H9 (cell line): ENCODE measurements around the gene WDR59. TPM values are rescaled to one million over a fixed set of nuclear protein-coding genes. Genes with fewer than 3 reads are reported as not detected.

Experiments used
- DNase-seq: peaks from one replicate; pipeline ENCODE4 v3.0.0-alpha.2; 2017
- H2AFZ ChIP-seq: one replicate; pipeline ENCODE4 v1.6.1; 2013; ENCODE audit warnings: mild to moderate bottlenecking, low read length, control low read depth, moderate library complexity
- H2AK5ac ChIP-seq: 2 replicates; pipeline ENCODE4 v1.6.1; 2013; ENCODE audit warnings: low read length, control low read depth, mixed read lengths; ENCODE audit not compliant: insufficient read length
- H2BK120ac ChIP-seq: one replicate; pipeline ENCODE4 v1.6.1; 2013; ENCODE audit warnings: low read depth, mild to moderate bottlenecking, low read length, control low read depth, inconsistent platforms; ENCODE audit not compliant: poor library complexity, severe bottlenecking
- H2BK12ac ChIP-seq: 2 replicates; pipeline ENCODE4 v1.6.1; 2013; ENCODE audit warnings: low read length, control low read depth, mixed read lengths, low read depth; ENCODE audit not compliant: insufficient read length
- H2BK15ac ChIP-seq: 2 replicates; pipeline ENCODE4 v1.6.1; 2013; ENCODE audit warnings: low read depth, low read length, control low read depth
- H2BK20ac ChIP-seq: one replicate; pipeline ENCODE4 v1.6.1; 2013; ENCODE audit warnings: low read depth, mild to moderate bottlenecking, low read length, control low read depth, inconsistent platforms; ENCODE audit not compliant: poor library complexity, severe bottlenecking
- H2BK5ac ChIP-seq: 2 replicates; pipeline ENCODE4 v1.6.1; 2013; ENCODE audit warnings: low read length, control low read depth, mixed read lengths; ENCODE audit not compliant: insufficient read length
- H3K14ac ChIP-seq: 2 replicates; pipeline ENCODE4 v1.6.1; 2013; ENCODE audit warnings: low read length, control low read depth; ENCODE audit not compliant: insufficient read depth
- H3K18ac ChIP-seq: 2 replicates; pipeline ENCODE4 v1.6.1; 2013; ENCODE audit warnings: low read depth, mild to moderate bottlenecking, mixed read lengths, low read length, control low read depth; ENCODE audit not compliant: insufficient read length
- H3K23ac ChIP-seq: 2 replicates; pipeline ENCODE4 v1.6.1; 2013; ENCODE audit warnings: low read length, control low read depth, mixed read lengths, low read depth; ENCODE audit not compliant: insufficient read length
- H3K23me2 ChIP-seq: 2 replicates; pipeline ENCODE4 v1.6.1; 2013; ENCODE audit warnings: low read depth, mild to moderate bottlenecking, mixed read lengths, low read length, control low read depth; ENCODE audit not compliant: insufficient read length, poor library complexity, severe bottlenecking
- H3K27ac ChIP-seq: 2 replicates; pipeline ENCODE4 v1.5.1; 2013; ENCODE audit warnings: low read length, control low read depth, mixed read lengths, low read depth; ENCODE audit not compliant: insufficient read length
- H3K27me3 ChIP-seq: 2 replicates; pipeline ENCODE4 v1.6.1; 2013; ENCODE audit warnings: low read length, control low read depth, inconsistent platforms; ENCODE audit not compliant: insufficient read depth
- H3K4ac ChIP-seq: 2 replicates; pipeline ENCODE4 v1.6.1; 2013; ENCODE audit warnings: low read depth, mild to moderate bottlenecking, control low read depth, inconsistent platforms, low read length, moderate library complexity
- H3K4me1 ChIP-seq: 2 replicates; pipeline ENCODE4 v1.6.1; 2013; ENCODE audit warnings: low read length, control low read depth, inconsistent platforms; ENCODE audit not compliant: insufficient read depth
- H3K4me2 ChIP-seq: 2 replicates; pipeline ENCODE4 v1.6.1; 2013; ENCODE audit warnings: low read length, control low read depth, mixed read lengths; ENCODE audit not compliant: insufficient read length, insufficient read depth
- H3K56ac ChIP-seq: 2 replicates; pipeline ENCODE4 v1.6.1; 2013; ENCODE audit warnings: low read depth, mild to moderate bottlenecking, mixed read lengths, low read length, control low read depth; ENCODE audit not compliant: insufficient read length
- H3K79me1 ChIP-seq: 2 replicates; pipeline ENCODE4 v1.6.1; 2013; ENCODE audit warnings: low read depth, mild to moderate bottlenecking, moderate library complexity, low read length, control low read depth, inconsistent platforms; ENCODE audit not compliant: insufficient read depth, poor library complexity, severe bottlenecking
- H3K79me2 ChIP-seq: 2 replicates; pipeline ENCODE4 v1.6.1; 2013; ENCODE audit warnings: low read length, control low read depth, inconsistent platforms; ENCODE audit not compliant: insufficient read depth
- H3K9ac ChIP-seq: 2 replicates; pipeline ENCODE4 v1.6.1; 2013; ENCODE audit warnings: low read length, control low read depth, mixed read lengths; ENCODE audit not compliant: insufficient read length; ENCODE audit errors: extremely low read depth
- H3K9me3 ChIP-seq: one replicate; pipeline ENCODE4 v1.6.1; 2013; ENCODE audit warnings: low read depth, low read length, inconsistent platforms; ENCODE audit not compliant: control insufficient read depth
- H3T11ph ChIP-seq: one replicate; pipeline ENCODE4 v1.6.1; 2013; ENCODE audit warnings: mild to moderate bottlenecking, low read length, control low read depth, inconsistent platforms
- H4K20me1 ChIP-seq: one replicate; pipeline ENCODE4 v1.6.1; 2013; ENCODE audit not compliant: control insufficient read depth, insufficient read length, insufficient read depth
- H4K5ac ChIP-seq: 2 replicates; pipeline ENCODE4 v1.6.1; 2013; ENCODE audit warnings: low read depth, mild to moderate bottlenecking, mixed read lengths, low read length, control low read depth; ENCODE audit not compliant: insufficient read length
- H4K8ac ChIP-seq: replicated peaks from 2 replicates; pipeline ENCODE4 v1.6.1; 2013; ENCODE audit warnings: low read length, control low read depth, mixed read lengths, low read depth; ENCODE audit not compliant: insufficient read length
- H4K91ac ChIP-seq: 2 replicates; pipeline ENCODE4 v1.6.1; 2013; ENCODE audit warnings: low read depth, mild to moderate bottlenecking, moderate library complexity, mixed read lengths, low read length, control low read depth; ENCODE audit not compliant: insufficient read length
- H3K27ac Mint-ChIP-seq, 3 experiments: 2 replicates in 2 of 3; 3 replicates in 1 of 3; pipeline ENCODE4 v1.8.0; 2020 to 2021; ENCODE audit warnings: mixed read lengths in 3 of 3, mild to moderate bottlenecking in 1 of 3, moderate library complexity in 1 of 3
- H3K27me3 Mint-ChIP-seq: 2 replicates; pipeline ENCODE4 v1.8.0; 2021; ENCODE audit warnings: low read depth, mild to moderate bottlenecking, moderate library complexity, mixed read lengths
- H3K36me3 Mint-ChIP-seq, 3 experiments: 2 replicates in 2 of 3; 3 replicates in 1 of 3; pipeline ENCODE4 v1.8.0; 2020 to 2021; ENCODE audit warnings: low read depth in 3 of 3, mixed read lengths in 3 of 3; ENCODE audit not compliant: insufficient read depth in 1 of 3
- H3K4me1 Mint-ChIP-seq, 2 experiments: 2 replicates each; pipeline ENCODE4 v1.8.0; 2020; ENCODE audit warnings: mixed read lengths in 2 of 2
- H3K4me3 Mint-ChIP-seq, 2 experiments: 2 replicates in 1 of 2; 3 replicates in 1 of 2; pipeline ENCODE4 v1.8.0; 2020 to 2021; ENCODE audit warnings: mild to moderate bottlenecking in 2 of 2, mixed read lengths in 2 of 2, moderate library complexity in 1 of 2
- H3K9me3 Mint-ChIP-seq, 2 experiments: 2 replicates in 1 of 2; 3 replicates in 1 of 2; pipeline ENCODE4 v1.8.0; 2020; ENCODE audit warnings: mild to moderate bottlenecking in 2 of 2, mixed read lengths in 2 of 2, moderate library complexity in 1 of 2
- WGBS: extraction: QIAGEN DNeasy Blood & Tissue Kit; methylation state at CpG from one replicate; pipeline ENCODE4 v1.1.7; 2013; ENCODE audit warnings: missing lambda C conversion rate, low lambda C conversion rate, mixed read lengths; ENCODE audit not compliant: insufficient read length; ENCODE audit errors: extremely low coverage; 5-methylcytosine and 5-hydroxymethylcytosine counted together
- total RNA-seq: library from RNA; stranded (reverse); gene quantifications from 2 replicates; pipeline ENCODE4 v1.2.1, GENCODE V29; 2021
- TF ChIP-seq, protein P1 (sequence below): fragments of 200-600 bp; sonication (generic); conservative IDR thresholded peaks from 3 replicates; pipeline ENCODE4 v1.8.0; 2021; ENCODE audit warnings: antibody characterized with exemption, mild to moderate bottlenecking

The WDR59 gene
- total RNA-seq, 1 experiment from 2014 or later, result 97.5 TPM

DNA sequence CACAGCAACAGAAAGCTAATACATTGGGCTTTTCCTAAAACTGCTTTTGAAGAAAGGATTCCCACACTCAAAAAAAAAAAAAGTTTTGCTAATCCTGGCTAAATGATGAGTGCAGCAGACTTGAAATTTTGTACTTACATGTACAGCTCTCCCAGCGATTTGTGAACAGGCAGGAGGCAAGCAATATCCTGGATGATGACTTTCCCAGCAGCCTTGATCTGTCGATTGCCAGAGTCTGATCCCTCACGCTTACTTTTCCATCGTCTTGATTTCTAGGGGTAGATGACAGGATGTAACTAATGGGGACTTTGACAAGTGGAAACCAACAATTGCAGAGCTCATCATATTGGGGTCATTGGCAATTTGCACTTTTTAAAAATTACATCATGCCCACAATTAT lies 91.4 kb downstream of the WDR59 start:
- H3K27ac Mint-ChIP-seq, result peak overlapping the region in 2 of 3 experiments; percentile 66 to 70; a peak in 3 of 7 replicates
- Histone ChIP-seq H3K4me1 (no peaks in the 10 kb centered on the region), H3K56ac (no peak overlapping the region), H3K9me3 (no peaks in the 10 kb centered on the region), H4K5ac (no peak overlapping the region), H3K79me1 (no peaks in the 10 kb centered on the region), H3T11ph (no peak overlapping the region), H3K23me2 (no peaks in the 10 kb centered on the region), H4K20me1 (no peaks in the 10 kb centered on the region), H2BK120ac (no peak overlapping the region), H2BK20ac (no peak overlapping the region), H2AFZ (no peak overlapping the region), H3K27ac (no peak overlapping the region), H3K4ac (no peak overlapping the region), H3K79me2 (no peaks in the 10 kb centered on the region), H2BK15ac (no peak overlapping the region), H3K27me3 (no peaks in the 10 kb centered on the region), H3K14ac (no peak overlapping the region), H2AK5ac (no peak overlapping the region), H2BK12ac (no peak overlapping the region), H3K9ac (no peak overlapping the region), H3K23ac (no peak overlapping the region), H3K4me2 (no peak overlapping the region), H2BK5ac (no peak overlapping the region), H4K91ac (no peak overlapping the region), H4K8ac (no peak overlapping the region), H3K18ac (no peak overlapping the region)
- TF ChIP-seq, protein P1, sequence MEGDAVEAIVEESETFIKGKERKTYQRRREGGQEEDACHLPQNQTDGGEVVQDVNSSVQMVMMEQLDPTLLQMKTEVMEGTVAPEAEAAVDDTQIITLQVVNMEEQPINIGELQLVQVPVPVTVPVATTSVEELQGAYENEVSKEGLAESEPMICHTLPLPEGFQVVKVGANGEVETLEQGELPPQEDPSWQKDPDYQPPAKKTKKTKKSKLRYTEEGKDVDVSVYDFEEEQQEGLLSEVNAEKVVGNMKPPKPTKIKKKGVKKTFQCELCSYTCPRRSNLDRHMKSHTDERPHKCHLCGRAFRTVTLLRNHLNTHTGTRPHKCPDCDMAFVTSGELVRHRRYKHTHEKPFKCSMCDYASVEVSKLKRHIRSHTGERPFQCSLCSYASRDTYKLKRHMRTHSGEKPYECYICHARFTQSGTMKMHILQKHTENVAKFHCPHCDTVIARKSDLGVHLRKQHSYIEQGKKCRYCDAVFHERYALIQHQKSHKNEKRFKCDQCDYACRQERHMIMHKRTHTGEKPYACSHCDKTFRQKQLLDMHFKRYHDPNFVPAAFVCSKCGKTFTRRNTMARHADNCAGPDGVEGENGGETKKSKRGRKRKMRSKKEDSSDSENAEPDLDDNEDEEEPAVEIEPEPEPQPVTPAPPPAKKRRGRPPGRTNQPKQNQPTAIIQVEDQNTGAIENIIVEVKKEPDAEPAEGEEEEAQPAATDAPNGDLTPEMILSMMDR, result no peak
- peaks cover 9 to 19% of the 10 kb centered on the region in 2 experiments for H3K4me1 Mint-ChIP-seq
- no peaks in the 10 kb centered on the region for H3K9me3 Mint-ChIP-seq
- peaks cover 18 to 57% (median 46%) of the 10 kb centered on the region in 3 experiments; a peak in 6 of 7 replicates for H3K36me3 Mint-ChIP-seq
- no peak overlapping the region for H3K4me3 Mint-ChIP-seq
- no CpG with 5 or more reads among the region's 4 CpGs for WGBS
- no peak for DNase-seq
- H3K27me3 Mint-ChIP-seq, result no peaks in the 10 kb centered on the region
